T47D (cell line): ENCODE measurements around the gene NCKAP5L.

Experiments
- DNase-seq, 2 experiments: peaks; one replicate each; pipeline versions ENCODE4 v3.0.0 to v3.0.0-alpha.2; 2011 to 2012; ENCODE audit warnings: low read depth in 1 of 2, low spot score in 1 of 2
- JUND ChIP-seq: IDR thresholded peaks from 2 replicates; pipeline ENCODE4 v1.6.1; 2012; ENCODE audit warnings: low read depth
- in situ Hi-C: cut with HindIII; loops from 2 replicates; pipeline ENCODE4 v1.10.0; 2016; ENCODE audit warnings: low sequenced_read_pairs, low pct_unique_long_range_greater_than_20kb

Gene NCKAP5L

GRCh38 chr12:49741882-49742620, 86.2 kb downstream of the NCKAP5L start:
- peak; percentile 31 to 96 for DNase-seq
- in situ Hi-C loops: no loop called here

More at GRCh38 chr12:49741882-49742620, 86.2 kb downstream of the NCKAP5L start:
- no peak for TF ChIP-seq JUND
